Choroid plexus epithelial cell (primary cell): ENCODE measurements around the gene SOHLH1.

Source experiments
- DNase-seq: peaks from one replicate; pipeline ENCODE4 v3.0.0-alpha.2; 2010; ENCODE audit warnings: low read depth
- H3K4me3 ChIP-seq: 2 replicates; pipeline ENCODE4 v1.5.1; 2011; ENCODE audit warnings: low read depth, mild to moderate bottlenecking, control low read depth, low read length, moderate library complexity
- CTCF ChIP-seq: conservative IDR thresholded peaks from 2 replicates; pipeline ENCODE4 v1.5.1; 2011; ENCODE audit warnings: low read depth, mild to moderate bottlenecking, control low read depth, inconsistent platforms, low read length, moderate library complexity

The SOHLH1 gene

GRCh38 chr9:135736979-135737839, 37.9 kb upstream of the SOHLH1 start:
- DNase-seq = no peak
- no peak for TF ChIP-seq CTCF

GRCh38 chr9:135736272-135736978, 37.1 kb upstream of the SOHLH1 start:
- DNase-seq = no peak
- TF ChIP-seq CTCF = no peak
- no peak overlapping the region for H3K4me3 ChIP-seq

More at GRCh38 chr9:135736979-135737839, 37.9 kb upstream of the SOHLH1 start:
- H3K4me3 ChIP-seq = no peak overlapping the region

- DNase-seq = no peak
- H3K4me3 ChIP-seq = no peak overlapping the region
- TF ChIP-seq CTCF = no peak
Observed at GRCh38 chr9:135734616-135735144, 35.4 kb upstream of the SOHLH1 start.

GRCh38 chr9:135732569-135733257, 33.4 kb upstream of the SOHLH1 start:
- no peak overlapping the region for H3K4me3 ChIP-seq
- no peak for DNase-seq
- TF ChIP-seq CTCF = no peak

- no peak overlapping the region for H3K4me3 ChIP-seq
- DNase-seq = no peak
- no peak for TF ChIP-seq CTCF
Observed at GRCh38 chr9:135731454-135731853, 32.2 kb upstream of the SOHLH1 start.

- DNase-seq = no peak
- TF ChIP-seq CTCF = no peak
- H3K4me3 ChIP-seq = no peak overlapping the region
Observed at GRCh38 chr9:135729480-135729879, 30.2 kb upstream of the SOHLH1 start.
